CD1c-positive myeloid dendritic cell (primary cell): ENCODE data around the gene RFX5.
A peak's percentile ranks its signal among the peaks of the same experiment; 100 is the strongest.
"Not testable (repeated sequence)": the region's sequence is repeated elsewhere in the genome, so short reads cannot be mapped to it uniquely, and the experiment has no call there.

Experiments
- DNase-seq: peaks from one replicate; pipeline ENCODE4 v3.0.0-alpha.2; 2016; ENCODE audit errors: extremely low spot score

The RFX5 gene

DNA sequence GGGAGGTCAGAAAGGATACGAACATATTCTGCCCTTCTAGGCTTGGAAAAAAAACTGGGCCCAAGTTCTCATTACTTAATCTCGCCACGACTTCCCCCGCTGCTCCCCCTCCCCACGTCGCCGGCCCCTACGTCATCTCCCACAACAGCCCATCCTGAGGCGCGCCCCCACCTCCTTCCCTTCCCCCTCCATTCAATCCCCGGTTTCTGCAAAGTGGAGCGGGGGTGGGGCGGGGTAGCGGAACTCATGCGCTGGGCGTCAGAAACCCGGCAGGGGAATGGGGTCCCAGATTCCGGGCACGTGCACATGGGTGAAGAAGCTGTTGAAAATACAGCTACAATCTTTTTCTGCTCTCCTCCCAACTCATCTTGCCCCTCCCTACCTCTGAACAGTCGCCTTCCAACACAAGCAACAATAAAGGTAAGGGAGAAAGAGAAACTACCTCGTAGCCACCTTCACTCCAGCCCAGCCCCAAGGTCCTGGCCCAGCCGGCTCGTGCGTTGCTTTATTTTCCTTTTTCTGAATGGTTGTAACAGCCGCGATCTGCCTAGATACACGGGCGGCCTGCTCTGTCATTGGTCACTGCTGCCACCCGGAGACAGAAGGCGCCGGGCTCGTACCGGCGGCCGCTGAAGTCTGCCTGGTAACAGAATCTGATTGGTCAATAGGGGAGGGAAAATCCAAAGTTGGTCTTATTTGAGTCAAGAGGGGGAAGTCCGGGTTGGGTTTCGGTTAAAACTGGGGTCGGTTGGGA lies at the start of gene RFX5:
RFX5 (minus strand) TSS at position 484 of the 754 bp plus-strand sequence. CDS start 932 bp downstream, outside the sequence.
- DNase-seq, result peak; percentile 99

DNA sequence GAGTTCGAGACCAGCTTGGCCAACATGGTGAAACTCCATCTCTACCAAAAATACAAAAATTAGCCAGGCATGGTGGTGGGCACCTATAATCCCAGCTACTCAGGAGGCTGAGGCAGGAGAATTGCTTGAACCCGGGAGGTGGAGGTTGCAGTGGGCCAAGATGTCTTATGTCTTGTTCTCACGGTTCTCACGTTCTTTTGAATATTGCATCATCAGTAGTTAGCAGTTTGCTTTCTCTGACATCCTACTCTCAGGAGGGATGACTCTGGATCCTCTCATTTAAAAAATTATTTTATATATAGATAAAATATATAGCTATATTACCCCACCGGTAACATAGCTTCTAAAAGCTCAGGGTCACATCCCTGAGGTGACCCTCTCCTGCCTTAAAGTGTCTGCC lies 49.2 kb upstream of the RFX5 start:
- not testable (repeated sequence) for DNase-seq

DNA sequence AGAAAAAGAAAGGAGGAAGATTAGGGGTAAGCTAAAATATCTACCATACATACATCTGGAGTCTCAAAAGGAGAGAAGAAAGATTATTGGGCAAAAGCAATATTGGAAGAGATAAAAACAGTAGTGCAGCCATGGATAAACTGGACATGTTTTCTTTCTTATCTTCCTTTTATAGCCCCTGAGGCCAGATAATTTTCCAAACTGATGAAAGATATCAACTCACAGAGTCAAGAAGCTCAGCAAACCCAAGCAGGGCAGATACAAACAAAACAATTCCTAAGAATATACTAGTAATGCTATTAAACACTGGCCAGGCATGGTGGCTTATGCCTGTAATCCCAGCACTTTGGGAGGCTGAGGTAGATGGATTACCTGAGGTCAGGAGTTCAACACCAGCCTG lies 46.5 kb upstream of the RFX5 start:
- no peak for DNase-seq

DNA sequence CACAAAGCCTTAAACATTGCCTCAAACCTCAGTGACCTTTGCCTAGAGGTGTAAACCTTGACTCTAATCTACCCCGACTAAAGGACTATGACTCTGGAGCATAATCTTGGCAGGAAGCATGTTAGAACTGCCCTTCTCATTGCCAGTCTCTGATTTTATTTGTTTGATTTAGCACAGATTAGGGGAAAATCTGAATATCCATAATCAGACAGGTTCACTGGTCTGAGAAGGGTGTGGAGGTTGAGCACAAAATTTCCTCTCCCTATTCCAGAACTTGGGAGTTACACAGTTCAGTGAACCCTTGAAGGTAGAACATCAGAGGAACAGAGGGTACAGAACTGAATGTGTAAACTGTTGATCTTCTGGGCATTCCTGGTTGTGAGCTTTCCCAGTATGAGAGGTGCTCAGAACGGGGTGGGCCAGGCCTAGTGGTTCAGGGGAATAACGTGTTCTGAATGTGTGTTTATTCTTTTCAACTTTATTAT lies 44.1 kb upstream of the RFX5 start:
- no peak for DNase-seq

DNA sequence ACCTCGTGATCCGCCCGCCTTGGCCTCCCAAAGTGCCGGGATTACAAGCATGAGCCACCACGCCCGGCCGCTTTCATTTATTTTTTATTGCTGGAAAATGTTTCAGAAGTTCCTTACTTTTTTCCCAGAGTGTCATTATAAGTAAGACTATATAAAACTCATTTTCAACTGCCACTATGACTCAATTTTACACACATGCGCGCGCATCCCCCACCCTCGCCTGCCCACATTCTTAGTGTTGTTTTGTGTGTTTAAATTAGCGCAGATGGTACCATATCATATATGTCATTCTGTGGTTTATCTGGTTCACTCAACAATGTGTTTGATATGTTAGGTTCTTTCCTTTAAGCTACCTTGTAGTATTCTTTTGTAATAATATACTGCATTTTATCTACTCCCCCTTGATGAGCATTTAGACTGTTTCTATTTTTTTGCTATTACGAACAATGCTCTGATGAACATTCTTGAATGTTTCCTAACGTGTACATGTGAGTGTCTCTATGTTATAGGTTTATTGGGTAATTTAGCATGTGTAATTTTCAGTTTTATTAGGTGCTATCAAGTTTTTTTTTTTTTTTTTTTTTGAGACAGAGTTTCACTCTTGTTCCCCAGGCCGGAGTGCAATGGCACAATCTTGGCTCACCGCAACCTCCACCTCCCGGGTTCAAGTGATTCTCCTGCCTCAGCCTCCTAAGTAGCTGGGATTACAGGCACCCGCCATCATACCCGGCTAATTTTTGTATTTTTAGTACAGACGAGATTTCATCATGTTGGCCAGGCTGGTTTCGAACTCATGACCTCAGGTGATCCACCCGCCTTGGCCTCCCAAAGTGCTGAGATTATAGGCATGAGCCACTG lies 43.4 kb upstream of the RFX5 start:
- DNase-seq, result not testable (repeated sequence)

DNA sequence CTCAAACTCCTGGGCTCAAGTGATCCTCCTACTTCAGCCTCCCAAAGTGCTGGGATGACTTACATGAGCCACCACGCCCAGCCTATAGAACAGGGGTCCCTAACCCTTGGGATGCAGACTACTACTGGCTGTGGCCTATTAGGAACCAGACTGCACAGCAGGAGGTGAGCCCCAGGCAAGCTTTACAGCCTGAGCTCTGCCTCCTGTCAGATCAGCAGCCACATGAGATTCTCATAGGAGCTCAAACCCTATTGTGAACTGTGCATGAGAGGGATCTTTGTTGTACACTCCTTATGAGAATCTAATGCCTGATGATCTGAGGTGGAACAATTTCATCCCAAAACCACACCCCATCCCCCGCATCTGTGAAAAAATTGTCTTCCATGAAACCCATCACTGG lies 39.0 kb upstream of the RFX5 start:
- DNase-seq, result no peak

DNA sequence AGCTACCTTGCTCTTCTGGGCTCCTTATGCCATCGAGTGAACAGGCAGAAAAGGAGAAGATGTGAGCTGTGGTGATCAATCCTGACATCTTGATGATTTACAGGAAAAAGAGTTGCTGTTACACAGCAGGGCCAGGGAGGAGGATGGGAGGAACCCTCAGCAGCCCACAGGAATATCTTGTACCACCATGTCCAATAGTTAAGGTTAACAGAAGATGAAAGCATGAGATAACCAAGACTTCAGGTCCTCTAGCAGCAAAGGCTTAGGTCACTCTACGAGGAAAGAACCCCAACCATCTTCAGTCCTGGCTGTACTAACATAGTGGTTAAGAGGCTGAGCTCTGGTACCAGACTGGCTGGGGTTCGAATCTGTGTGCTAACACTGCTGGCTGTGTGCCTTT lies 37.5 kb upstream of the RFX5 start:
- no peak for DNase-seq

- DNase-seq, result no peak
Measured at GRCh38 chr1:151377150-151377884, 30.3 kb upstream of the RFX5 start.

DNA sequence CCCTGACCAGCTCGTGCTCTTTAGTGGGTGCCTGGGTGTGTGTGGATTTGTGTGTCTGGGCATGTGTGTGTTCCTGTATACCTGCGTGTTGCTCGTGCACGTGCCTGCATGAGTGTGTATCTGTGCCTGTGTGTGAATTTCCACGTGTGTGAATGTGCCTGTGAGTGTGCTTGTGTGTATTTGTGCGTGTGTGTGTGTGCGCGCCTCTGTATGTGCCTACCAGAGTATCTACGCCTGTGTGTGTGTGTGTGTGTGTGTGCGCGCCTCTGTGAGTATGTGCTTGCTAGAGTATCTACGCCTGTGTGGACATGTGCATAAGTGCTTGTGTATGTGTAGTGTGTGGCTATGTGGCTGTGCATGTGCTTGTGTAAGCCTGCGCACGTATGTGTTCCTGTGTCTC lies 26.1 kb upstream of the RFX5 start:
- no peak for DNase-seq

DNA sequence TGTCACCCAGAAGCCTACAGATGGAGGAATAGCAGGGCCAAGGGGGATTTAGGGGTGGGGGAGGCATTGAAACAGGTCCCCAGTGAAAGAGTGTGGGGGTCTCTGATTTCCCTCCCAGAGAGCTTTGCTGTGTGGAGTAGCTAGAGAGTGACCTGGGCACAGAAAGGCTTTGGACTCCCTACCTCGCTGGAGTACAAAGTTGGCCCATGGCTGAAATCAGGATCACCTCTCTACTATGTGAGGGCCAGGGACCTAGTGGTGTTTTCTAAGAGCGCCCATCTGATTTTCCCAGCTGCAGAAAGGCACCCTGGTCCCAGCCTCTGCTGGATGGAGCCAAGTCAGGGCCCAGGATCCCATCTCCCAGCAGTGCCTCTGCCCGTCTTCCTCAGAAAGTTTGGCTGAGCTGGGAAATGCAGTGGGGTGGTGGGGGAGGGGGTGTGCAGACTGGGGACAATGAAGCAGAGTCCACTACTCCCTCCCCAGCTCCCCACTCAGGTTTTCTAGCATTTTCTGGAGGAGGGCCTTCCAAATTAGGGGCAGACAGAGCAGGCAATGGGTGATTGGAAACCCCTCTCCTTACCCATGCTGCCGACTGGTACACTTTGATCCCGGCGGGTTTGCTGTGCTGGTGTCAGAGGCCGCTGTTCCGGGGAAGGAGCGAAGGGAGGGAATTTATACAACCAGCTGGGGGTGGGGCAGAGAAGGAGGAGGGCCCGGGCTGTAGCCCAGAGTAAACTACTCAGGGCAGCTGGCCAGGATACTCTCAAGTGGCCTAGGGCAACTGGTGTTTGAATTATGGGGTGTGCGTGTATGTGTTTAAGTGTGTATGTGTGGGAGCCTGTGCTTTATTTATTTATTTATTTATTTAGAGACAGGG lies 25.2 kb upstream of the RFX5 start, which contains the start of gene SELENBP1:
SELENBP1 (minus strand) TSS at position 648 of the 877 bp plus-strand sequence; CDS start at position 584, 64 bp downstream.
- no peak for DNase-seq

DNA sequence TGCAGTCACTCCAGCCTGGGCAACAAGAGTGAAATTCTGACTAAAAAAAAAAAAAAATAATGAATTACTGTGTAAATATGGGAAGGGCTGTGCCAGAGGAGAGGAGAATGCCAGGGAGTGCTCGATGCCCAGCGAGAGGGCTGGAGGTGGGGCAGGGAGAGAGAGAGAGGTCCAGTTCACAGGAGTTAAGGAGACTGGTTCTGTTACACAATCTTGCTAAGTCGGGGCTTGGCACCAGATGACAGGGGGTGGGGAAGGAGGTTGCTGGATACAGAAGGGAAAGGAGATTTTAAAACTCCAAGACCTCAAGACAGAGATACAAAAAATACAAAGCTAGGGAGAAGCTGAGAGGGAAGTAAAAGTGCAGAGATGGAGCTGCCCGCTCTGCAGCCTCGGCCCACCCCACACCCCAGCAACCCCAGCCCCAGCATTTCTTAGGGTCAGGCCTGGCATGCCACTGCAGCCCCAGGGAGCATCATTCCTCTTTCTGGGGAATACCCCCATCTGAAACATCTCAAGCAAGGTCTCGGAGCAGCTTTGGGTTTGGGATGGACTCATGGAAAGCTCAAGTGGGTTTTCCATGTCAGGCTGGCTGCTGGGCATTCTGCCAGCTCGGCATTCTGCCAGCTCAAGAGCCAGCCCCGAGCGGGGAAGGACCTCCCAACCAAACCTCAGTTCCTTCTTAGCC lies 24.5 kb upstream of the RFX5 start:
- DNase-seq, result no peak

- DNase-seq, result no peak
Measured at GRCh38 chr1:151370211-151370911, 23.3 kb upstream of the RFX5 start.

DNA sequence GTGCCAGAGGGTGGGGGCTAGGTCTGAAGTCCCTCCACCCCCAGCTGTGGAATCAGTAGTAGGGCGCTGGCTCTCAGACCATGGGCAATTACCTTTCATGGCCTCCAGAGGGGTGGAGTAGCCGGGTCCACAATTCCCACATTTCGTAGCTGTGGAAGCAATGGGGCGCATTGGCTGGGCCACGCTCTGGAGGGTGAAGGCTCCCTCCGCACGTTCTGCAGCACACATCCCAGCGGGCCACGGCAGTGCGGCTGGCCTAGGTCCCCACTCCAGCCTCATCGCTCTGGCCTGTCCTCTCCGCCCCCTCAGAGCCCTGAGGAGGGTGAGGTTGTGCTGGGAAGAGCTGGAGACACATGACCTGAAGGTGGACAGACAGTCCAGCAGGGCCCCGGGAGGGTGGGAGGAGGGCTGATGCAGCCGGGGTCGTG lies 22.6 kb upstream of the RFX5 start:
- DNase-seq, result no peak

DNA sequence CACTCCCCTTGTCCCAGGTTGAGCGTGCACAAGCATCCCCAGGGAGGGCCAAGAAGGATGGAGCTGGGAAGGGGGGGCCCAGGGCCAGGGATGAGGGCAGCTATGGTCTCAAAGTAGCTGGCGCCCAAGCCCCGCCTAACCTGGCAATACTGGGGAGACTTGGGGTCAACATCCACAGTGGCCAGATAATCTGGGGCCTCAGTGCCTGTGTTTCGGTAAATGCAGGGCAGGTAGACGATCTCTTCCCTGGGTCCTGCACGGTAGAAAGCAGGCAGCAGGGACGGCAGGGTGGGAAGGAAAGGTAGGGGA lies 22.2 kb upstream of the RFX5 start:
- DNase-seq, result no peak

- DNase-seq, result no peak
Measured at GRCh38 chr1:151368393-151369301, 21.6 kb upstream of the RFX5 start.

DNA sequence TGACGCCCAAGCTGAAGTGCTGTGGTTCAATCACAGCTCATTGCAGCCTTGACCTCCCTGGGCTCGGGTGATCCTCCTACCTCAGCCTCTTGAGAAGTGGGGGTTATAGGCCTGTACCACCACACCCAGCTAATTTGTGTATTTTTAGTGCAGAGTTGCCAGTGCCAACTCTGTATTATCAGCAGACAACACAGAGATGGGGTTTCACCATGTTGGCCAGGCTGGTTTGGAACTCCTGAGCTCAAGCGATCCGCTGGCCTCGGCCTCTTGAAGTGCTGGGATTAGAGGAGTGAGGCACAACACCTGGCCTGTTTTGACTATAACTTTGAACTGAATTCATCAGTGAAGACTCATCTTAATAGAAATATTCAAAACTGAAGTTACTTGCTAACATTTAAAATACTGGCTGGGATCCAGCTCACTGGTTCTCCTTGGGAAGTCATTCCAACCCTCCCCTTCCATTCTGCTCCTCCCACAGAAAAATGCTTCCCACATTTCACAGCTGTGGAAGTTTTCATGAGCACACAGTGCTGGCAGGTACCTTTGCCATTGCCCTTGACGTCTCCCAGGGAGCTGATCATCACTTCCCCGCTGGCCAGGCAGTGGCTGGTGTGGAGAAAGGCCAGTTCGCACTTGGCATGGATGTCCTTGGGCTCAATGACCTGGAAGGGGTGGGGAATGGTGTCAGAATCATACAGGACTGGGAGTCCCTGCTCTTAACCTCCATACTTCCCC lies 20.8 kb upstream of the RFX5 start:
- no peak for DNase-seq

DNA sequence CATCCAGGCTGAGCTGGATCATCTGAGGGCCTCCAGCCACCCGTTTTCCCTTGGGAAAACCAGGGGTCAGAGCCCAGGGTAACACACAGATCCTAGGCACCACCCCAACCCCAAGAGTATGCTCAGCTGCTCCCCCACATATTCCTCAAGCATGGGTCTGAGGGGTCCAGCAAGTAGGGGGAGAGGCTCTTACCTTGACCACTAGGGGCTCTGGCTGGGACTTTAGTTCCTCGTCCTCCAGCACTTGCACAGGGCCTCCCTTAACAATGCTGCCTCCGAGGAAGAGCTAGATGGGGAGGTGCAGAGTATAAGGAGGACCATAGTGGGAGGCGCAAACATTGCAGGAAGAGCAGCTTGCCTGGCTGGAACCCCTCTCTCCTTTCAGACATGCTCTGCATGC lies 17.9 kb upstream of the RFX5 start:
- DNase-seq, result no peak
